Measurements from ENCODE around the gene CD34.

DNA sequence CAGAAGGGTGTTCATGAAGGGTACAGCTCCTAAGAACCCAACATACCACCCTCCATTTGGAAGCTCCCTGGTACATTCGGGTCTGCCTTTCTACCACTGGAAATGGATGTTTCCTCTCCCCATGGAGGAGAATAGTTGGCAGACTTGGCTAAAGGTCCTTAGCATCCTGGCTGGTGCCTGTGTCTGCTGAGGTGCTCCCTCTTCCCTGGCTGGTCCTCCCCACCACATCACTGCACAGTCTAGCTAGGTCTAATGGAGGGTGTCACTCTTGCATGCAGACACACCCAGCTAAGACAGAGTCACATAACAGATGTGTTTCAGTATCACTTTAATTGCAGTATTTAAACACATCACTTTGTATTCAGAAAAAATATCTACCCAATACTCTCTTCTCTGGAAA, 24.7 kb downstream of the CD34 start:
- TF ChIP-seq POLR2A (IDR thresholded peaks at IDR 0.05; ENCODE audit: low read length) (no peak), GATA1 (IDR thresholded peaks at IDR 0.05; ENCODE audit: low read depth, low read length) (no peak)
